PFSK-1 (cell line): ENCODE measurements around the gene ATXN2.

Source experiments
- FOXP2 ChIP-seq: optimal IDR thresholded peaks from 2 replicates; pipeline ENCODE3; 2011; ENCODE audit warnings: borderline replicate concordance, control low read depth, inconsistent platforms; ENCODE audit not compliant: insufficient read depth; ENCODE audit errors: extremely low read length, extremely low read depth
- POLR2AphosphoS5 ChIP-seq: IDR thresholded peaks from 2 replicates; pipeline ENCODE4 v1.6.1; 2012; ENCODE audit warnings: low read depth, mild to moderate bottlenecking, control low read depth, low read length, moderate library complexity
- SIN3A ChIP-seq: IDR thresholded peaks from 2 replicates; pipeline ENCODE4 v1.6.1; 2012; ENCODE audit warnings: mild to moderate bottlenecking, low read length, moderate library complexity, borderline replicate concordance; ENCODE audit not compliant: insufficient read depth
- TAF1 ChIP-seq: IDR thresholded peaks from 2 replicates; pipeline ENCODE4 v1.6.1; 2012; ENCODE audit warnings: low read length, control low read depth, borderline replicate concordance; ENCODE audit not compliant: insufficient read depth
- TF ChIP-seq, protein P1 (sequence below), 2 experiments: IDR thresholded peaks; 2 replicates each; pipeline versions ENCODE4 v1.6.1 to v1.8.0; 2011 to 2012; ENCODE audit warnings: low read depth in 2 of 2, low read length in 2 of 2, control low read depth in 1 of 2, inconsistent platforms in 1 of 2, mild to moderate bottlenecking in 1 of 2, moderate library complexity in 1 of 2; ENCODE audit not compliant: insufficient read depth in 1 of 2

The ATXN2 gene

DNA sequence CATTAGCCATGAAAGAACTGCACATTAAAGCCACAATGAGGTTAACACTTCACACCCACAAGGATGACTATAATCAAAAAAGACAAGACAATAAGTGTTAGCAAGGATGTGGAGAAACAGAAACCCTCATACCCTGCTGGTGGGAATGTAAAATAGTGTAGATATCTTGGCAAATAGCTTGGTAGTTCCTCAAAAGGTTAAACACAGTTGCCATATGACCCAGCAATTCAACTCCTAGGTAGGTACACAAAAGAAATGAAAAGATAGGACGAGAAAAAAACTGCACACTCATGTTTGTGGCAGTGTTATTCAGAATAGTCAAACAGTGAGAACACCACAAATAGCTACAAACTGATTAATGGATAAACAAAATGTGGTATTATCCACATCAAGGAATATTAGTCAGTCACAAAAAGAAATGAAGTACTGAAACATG is 93.5 kb downstream of the ATXN2 start:
- TF ChIP-seq SIN3A (no peak), TAF1 (no peak), FOXP2 (no peak), POLR2AphosphoS5 (no peak)
- TF ChIP-seq, protein P1, sequence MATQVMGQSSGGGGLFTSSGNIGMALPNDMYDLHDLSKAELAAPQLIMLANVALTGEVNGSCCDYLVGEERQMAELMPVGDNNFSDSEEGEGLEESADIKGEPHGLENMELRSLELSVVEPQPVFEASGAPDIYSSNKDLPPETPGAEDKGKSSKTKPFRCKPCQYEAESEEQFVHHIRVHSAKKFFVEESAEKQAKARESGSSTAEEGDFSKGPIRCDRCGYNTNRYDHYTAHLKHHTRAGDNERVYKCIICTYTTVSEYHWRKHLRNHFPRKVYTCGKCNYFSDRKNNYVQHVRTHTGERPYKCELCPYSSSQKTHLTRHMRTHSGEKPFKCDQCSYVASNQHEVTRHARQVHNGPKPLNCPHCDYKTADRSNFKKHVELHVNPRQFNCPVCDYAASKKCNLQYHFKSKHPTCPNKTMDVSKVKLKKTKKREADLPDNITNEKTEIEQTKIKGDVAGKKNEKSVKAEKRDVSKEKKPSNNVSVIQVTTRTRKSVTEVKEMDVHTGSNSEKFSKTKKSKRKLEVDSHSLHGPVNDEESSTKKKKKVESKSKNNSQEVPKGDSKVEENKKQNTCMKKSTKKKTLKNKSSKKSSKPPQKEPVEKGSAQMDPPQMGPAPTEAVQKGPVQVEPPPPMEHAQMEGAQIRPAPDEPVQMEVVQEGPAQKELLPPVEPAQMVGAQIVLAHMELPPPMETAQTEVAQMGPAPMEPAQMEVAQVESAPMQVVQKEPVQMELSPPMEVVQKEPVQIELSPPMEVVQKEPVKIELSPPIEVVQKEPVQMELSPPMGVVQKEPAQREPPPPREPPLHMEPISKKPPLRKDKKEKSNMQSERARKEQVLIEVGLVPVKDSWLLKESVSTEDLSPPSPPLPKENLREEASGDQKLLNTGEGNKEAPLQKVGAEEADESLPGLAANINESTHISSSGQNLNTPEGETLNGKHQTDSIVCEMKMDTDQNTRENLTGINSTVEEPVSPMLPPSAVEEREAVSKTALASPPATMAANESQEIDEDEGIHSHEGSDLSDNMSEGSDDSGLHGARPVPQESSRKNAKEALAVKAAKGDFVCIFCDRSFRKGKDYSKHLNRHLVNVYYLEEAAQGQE (IDR thresholded peaks at IDR 0.05; ENCODE audit: insufficient read depth in 1 of 2, low read depth in 2 of 2, low read length in 2 of 2) = no peak

DNA sequence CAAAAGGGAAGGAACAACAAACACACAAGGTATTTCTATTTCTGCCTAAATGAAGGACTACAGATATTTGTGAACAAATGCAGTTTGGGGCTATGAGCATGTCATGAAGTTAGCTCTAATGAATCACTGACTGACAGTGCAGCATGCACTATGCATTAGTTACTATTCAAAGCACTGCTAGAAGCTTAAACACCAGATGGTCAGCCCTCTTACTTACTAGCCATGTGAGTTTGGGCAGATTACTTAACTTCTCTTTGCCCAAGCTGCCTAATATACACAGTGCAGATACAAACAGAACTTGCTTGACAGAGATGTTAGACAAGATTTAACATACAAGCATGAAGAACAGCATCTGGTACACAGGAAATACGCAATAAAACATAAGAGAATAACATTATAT is 96.0 kb downstream of the ATXN2 start:
- TF ChIP-seq, protein P1 (IDR thresholded peaks at IDR 0.05; ENCODE audit: insufficient read depth in 1 of 2, low read depth in 2 of 2, low read length in 2 of 2) = no peak
- TF ChIP-seq POLR2AphosphoS5 = no peak
- TF ChIP-seq SIN3A = no peak
- no peak for TF ChIP-seq TAF1
- TF ChIP-seq FOXP2 = no peak

DNA sequence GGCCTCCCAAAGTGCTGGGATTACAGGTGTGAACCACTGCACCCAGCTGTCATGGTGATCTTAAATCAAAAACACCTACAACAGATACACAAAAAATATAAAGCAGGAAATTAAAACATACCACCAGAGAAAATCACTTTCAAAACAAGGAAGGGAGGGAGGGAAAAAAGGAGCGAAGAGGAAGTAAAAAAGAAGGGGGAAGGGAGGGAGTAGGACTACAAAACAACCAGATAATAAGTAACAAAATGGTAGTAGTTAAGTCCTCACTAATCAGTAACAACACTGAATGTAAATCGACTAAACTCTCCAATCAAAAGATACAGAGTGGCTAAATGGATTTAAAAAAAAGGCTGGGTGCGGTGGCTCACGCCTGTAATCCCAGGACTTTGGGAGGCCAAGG is 104.4 kb downstream of the ATXN2 start:
- no peak for TF ChIP-seq POLR2AphosphoS5

DNA sequence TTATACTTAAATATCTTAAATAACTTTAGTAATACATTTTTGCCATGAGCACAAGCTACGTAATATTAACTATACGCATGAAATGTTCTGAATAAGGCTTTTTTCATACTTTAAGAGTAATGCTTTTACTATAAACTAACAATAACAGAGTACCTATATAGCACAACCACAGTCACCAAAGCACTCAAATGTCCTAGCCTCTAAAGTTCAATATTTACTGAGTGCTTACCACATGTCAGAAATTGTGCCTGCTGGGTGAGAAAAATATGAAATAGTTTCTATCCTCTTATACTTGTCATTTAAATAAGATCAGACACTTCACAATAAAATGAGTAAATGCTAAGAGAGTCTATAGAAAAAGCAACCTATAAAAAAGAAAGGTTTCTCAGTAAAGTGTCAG is 110.3 kb downstream of the ATXN2 start:
- TF ChIP-seq SIN3A (no peak), FOXP2 (no peak), POLR2AphosphoS5 (no peak), TAF1 (no peak)
- TF ChIP-seq, protein P1 (IDR thresholded peaks at IDR 0.05; ENCODE audit: insufficient read depth in 1 of 2, low read depth in 2 of 2, low read length in 2 of 2) = no peak

DNA sequence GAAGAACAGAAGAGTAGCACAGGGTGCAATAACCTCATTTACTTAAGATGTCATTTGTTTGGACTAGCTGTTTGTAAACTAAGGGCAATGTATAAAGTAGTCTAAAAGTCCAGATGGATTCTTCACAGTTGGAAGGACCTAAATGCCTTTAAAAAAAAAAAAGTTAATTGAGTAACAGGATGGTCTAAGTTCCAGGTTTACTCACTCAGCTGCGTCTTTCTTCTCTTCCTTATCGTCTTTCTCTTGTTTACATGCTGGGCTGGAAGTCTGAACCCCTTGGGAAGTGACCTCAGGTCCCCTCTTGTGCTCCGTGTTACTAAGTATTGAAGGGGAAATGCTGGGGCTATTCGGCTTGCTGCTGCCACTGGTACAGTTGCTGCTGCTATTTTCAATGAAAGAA is 110.8 kb downstream of the ATXN2 start:
- no peak for TF ChIP-seq FOXP2
- no peak for TF ChIP-seq SIN3A
- no peak for TF ChIP-seq TAF1
- TF ChIP-seq, protein P1 (IDR thresholded peaks at IDR 0.05; ENCODE audit: insufficient read depth in 1 of 2, low read depth in 2 of 2, low read length in 2 of 2) = no peak
- TF ChIP-seq POLR2AphosphoS5 = no peak
